HepG2 (cell line): ENCODE data around the gene SYTL2. TPM values are rescaled to one million over a fixed set of nuclear protein-coding genes. Genes with fewer than 3 reads are reported as not detected.

ENCODE experiments used
- ATF2 ChIP-seq: sonication (generic); formaldehyde crosslinking; IDR thresholded peaks from 2 replicates; pipeline ENCODE4 v1.4.0; 2020; ENCODE audit warnings: missing genetic modification reagents
- E2F5 ChIP-seq: sonication (generic); formaldehyde crosslinking; conservative IDR thresholded peaks from 2 replicates; pipeline ENCODE4 v1.4.0; 2020; ENCODE audit warnings: missing genetic modification reagents
- EP300 ChIP-seq, 3 experiments: sonication (generic) in 1 of 3; formaldehyde crosslinking in 1 of 3; IDR thresholded peaks; 2 replicates each; pipeline versions ENCODE4 v1.5.1 to v1.6.1; 2011 to 2020; ENCODE audit warnings: low read depth in 2 of 3, low read length in 2 of 3, borderline replicate concordance in 1 of 3, improper control_type of control experiment in 1 of 3, mild to moderate bottlenecking in 1 of 3, missing genetic modification reagents in 1 of 3, moderate library complexity in 1 of 3
- ETS1 ChIP-seq: sonication (generic); formaldehyde crosslinking; IDR thresholded peaks from 2 replicates; pipeline ENCODE4 v1.4.0; 2020; ENCODE audit warnings: missing genetic modification reagents
- FOXP1 ChIP-seq, 2 experiments: fragments of 450-650 bp in 1 of 2; IDR thresholded peaks; 2 replicates each; pipeline ENCODE4 v1.6.1; 2017 to 2018; ENCODE audit warnings: antibody characterized with exemption in 1 of 2
- GMEB2 ChIP-seq: IDR thresholded peaks from 2 replicates; pipeline ENCODE4 v1.6.1; 2016; ENCODE audit warnings: missing biosample characterization, missing genetic modification reagents, low read depth
- JUND ChIP-seq: sonication (generic); formaldehyde crosslinking; IDR thresholded peaks from 2 replicates; pipeline ENCODE4 v1.8.0; 2022; ENCODE audit warnings: mild to moderate bottlenecking, missing genetic modification reagents
- MED8 ChIP-seq: sonication (generic); formaldehyde crosslinking; IDR thresholded peaks from 2 replicates; pipeline ENCODE4 v1.8.1; 2023; ENCODE audit warnings: mild to moderate bottlenecking, missing genetic modification reagents; ENCODE audit not compliant: insufficient replicate concordance
- MIXL1 ChIP-seq: IDR thresholded peaks from 2 replicates; pipeline ENCODE4 v1.6.1; 2016
- MXI1 ChIP-seq: IDR thresholded peaks from 3 replicates; pipeline ENCODE4 v1.6.1; 2012; ENCODE audit warnings: low read depth, low read length, inconsistent platforms, borderline replicate concordance
- PPARG ChIP-seq: conservative IDR thresholded peaks from 2 replicates; pipeline ENCODE4 v1.6.1; 2016; ENCODE audit warnings: missing biosample characterization, missing genetic modification reagents
- ZNF142 ChIP-seq: sonication (generic); formaldehyde crosslinking; IDR thresholded peaks from 2 replicates; pipeline ENCODE4 v1.4.0; 2020; ENCODE audit warnings: missing genetic modification reagents
- ZNF256 ChIP-seq: sonication (generic); formaldehyde crosslinking; conservative IDR thresholded peaks from 2 replicates; pipeline ENCODE4 v1.4.0; 2020; ENCODE audit warnings: missing genetic modification reagents
- ZNF484 ChIP-seq: sonication (generic); formaldehyde crosslinking; IDR thresholded peaks from 2 replicates; pipeline ENCODE4 v1.5.1; 2020; ENCODE audit warnings: mild to moderate bottlenecking, low read depth, missing genetic modification reagents, borderline replicate concordance
- ZNF570 ChIP-seq: sonication (generic); formaldehyde crosslinking; IDR thresholded peaks from 2 replicates; pipeline ENCODE4 v1.4.0; 2020; ENCODE audit warnings: mild to moderate bottlenecking, missing genetic modification reagents, borderline replicate concordance
- ZNF816 ChIP-seq: sonication (generic); formaldehyde crosslinking; IDR thresholded peaks from 2 replicates; pipeline ENCODE4 v1.8.0; 2022; ENCODE audit warnings: missing genetic modification reagents, mild to moderate bottlenecking, borderline replicate concordance
- polyA plus RNA-seq, 8 experiments: library from polyadenylated mRNA; depleted of rRNA in 3 of 8; stranded (reverse) in 7 of 8; unstranded in 1 of 8; fragments of >200 nt; fragmentation: Illumina TruSeq in 4 of 8; extraction: Trizol in 4 of 8; gene quantifications; 2 replicates each; pipeline versions ENCODE4 v1.2.1 to v1.2.3, GENCODE V29; 2011 to 2016; ENCODE audit warnings: low read depth in 4 of 8, missing spikeins in 1 of 8, mixed read lengths in 1 of 8; ENCODE audit not compliant: insufficient read depth in 1 of 8
- total RNA-seq, 5 experiments: library from RNA; depleted of rRNA; stranded (reverse); fragments of >200 nt; fragmentation: Illumina TruSeq; extraction: Trizol; gene quantifications; 2 replicates each; pipeline ENCODE4 v1.2.3, GENCODE V29; 2016; ENCODE audit warnings: low read depth in 1 of 5

SYTL2 gene
- total and polyA plus RNA-seq, 2 of the 13 experiments (the other 11 are each of a cell fraction or from before 2014, with no cell fraction given), result 0.77 to 0.90 TPM

GRCh38 chr11:85810871-85811611 lies at the start of gene SYTL2 (continued):
- TF ChIP-seq ZNF142 (CRISPR knock-in tag), result 0 out of 2 replicates have a peak, but pooled peaks have one; percentile 25
- TF ChIP-seq ZNF484, result no peak
- no peak for TF ChIP-seq EP300 (IDR thresholded peaks at IDR 0.05; ENCODE audit: low read depth in 2 of 2, low read length in 2 of 2)
- TF ChIP-seq EP300 (CRISPR knock-in tag; IDR thresholded peaks at IDR 0.05; ENCODE audit: borderline replicate concordance), result no peak
- no peak for TF ChIP-seq ZNF256 (CRISPR knock-in tag)
- TF ChIP-seq E2F5 (CRISPR knock-in tag), result 0 out of 2 replicates have a peak, but pooled peaks have one; percentile 32
- no peak for TF ChIP-seq ATF2
- no peak for TF ChIP-seq PPARG (CRISPR knock-in tag)
- TF ChIP-seq MED8 (CRISPR knock-in tag), result no peak
- no peak for TF ChIP-seq ZNF816 (CRISPR knock-in tag)
- TF ChIP-seq FOXP1 (IDR thresholded peaks at IDR 0.05), result no peak
- TF ChIP-seq FOXP1 (CRISPR knock-in tag; IDR thresholded peaks at IDR 0.05), result no peak
- TF ChIP-seq MXI1, result no peak
- no peak for TF ChIP-seq JUND (CRISPR knock-in tag)
- TF ChIP-seq ETS1, result no peak
- no peak for TF ChIP-seq MIXL1 (CRISPR knock-in tag)
- TF ChIP-seq ZNF570 (CRISPR knock-in tag), result no peak
- TF ChIP-seq GMEB2 (CRISPR knock-in tag), result no peak
